Measurements from ENCODE around the gene OR4D2. TPM values are rescaled to one million over a fixed set of nuclear protein-coding genes. Genes with fewer than 3 reads are reported as not detected.

Gene OR4D2
- total and polyA plus RNA-seq, 2 of the 13 experiments (the other 11 are each of a cell fraction or from before 2014, with no cell fraction given), result not detected

GRCh38 chr17:58219007-58219788 lies 52.4 kb downstream of the OR4D2 start, which contains the start of gene MKS1 (continued):
- peak; percentile 89 for TF ChIP-seq TBX2 (CRISPR knock-in tag; IDR thresholded peaks at IDR 0.05; ENCODE audit: borderline replicate concordance)
- TF ChIP-seq SOX13 (IDR thresholded peaks at IDR 0.05), result no peak
- peak in 1 of 2 experiments; percentile 26; a peak in 1 of 4 replicates for TF ChIP-seq SOX13 (CRISPR knock-in tag; conservative IDR thresholded peaks at IDR 0.05 in 1 of 2, IDR thresholded peaks at IDR 0.05 in 1 of 2)
- TF ChIP-seq FOXO4 (CRISPR knock-in tag; conservative IDR thresholded peaks at IDR 0.05), result no peak; the same call in 1 of the 2 replicates
- TF ChIP-seq YY1 (IDR thresholded peaks at IDR 0.05; ENCODE audit: insufficient read depth, insufficient replicate concordance, low read depth, low read length), result peak; percentile 98
- no peak; the same call in 1 of the 2 replicates for TF ChIP-seq SNAPC2 (CRISPR knock-in tag; IDR thresholded peaks at IDR 0.05)
- no peak; the same call in 1 of the 2 replicates for TF ChIP-seq ZFP82 (CRISPR knock-in tag; IDR thresholded peaks at IDR 0.05; ENCODE audit: borderline replicate concordance)
- TF ChIP-seq KAT2B (IDR thresholded peaks at IDR 0.05; ENCODE audit: borderline replicate concordance, low read depth, low read length), result no peak
- no peak for TF ChIP-seq USF2 (IDR thresholded peaks at IDR 0.05; ENCODE audit: low read depth, low read length)
- 0 out of 2 replicates have a peak, but pooled peaks have one; percentile 45 for TF ChIP-seq USF2 (CRISPR knock-in tag; IDR thresholded peaks at IDR 0.05; ENCODE audit: borderline replicate concordance)
- peak; percentile 90; the same call in 1 of the 2 replicates for TF ChIP-seq ZNF563 (CRISPR knock-in tag; IDR thresholded peaks at IDR 0.05)
- TF ChIP-seq ZSCAN21 (CRISPR knock-in tag; IDR thresholded peaks at IDR 0.05; ENCODE audit: borderline replicate concordance), result peak; percentile 92; the same call in 1 of the 2 replicates

Measured in HepG2 (cell line).